Trophoblast cell (in vitro differentiated cells and primary cell): ENCODE measurements around the gene ICE2.
A peak's percentile ranks its signal among the peaks of the same experiment; 100 is the strongest.

Source experiments
- DNase-seq, 2 donors: peaks; one replicate each; pipeline ENCODE4 v3.0.0-alpha.2; 2016
- H2AFZ ChIP-seq: 2 replicates; pipeline ENCODE4 v1.6.1; 2013; ENCODE audit warnings: low read length, moderate library complexity, mild to moderate bottlenecking; ENCODE audit not compliant: insufficient read depth, poor library complexity
- H2AK5ac ChIP-seq: 2 replicates; pipeline ENCODE4 v1.6.1; 2013; ENCODE audit warnings: mild to moderate bottlenecking, low read length
- H2BK120ac ChIP-seq: 2 replicates; pipeline ENCODE4 v1.6.1; 2013; ENCODE audit warnings: low read length, mild to moderate bottlenecking, moderate library complexity; ENCODE audit not compliant: insufficient read depth, poor library complexity
- H2BK12ac ChIP-seq: 2 replicates; pipeline ENCODE4 v1.6.1; 2013; ENCODE audit warnings: mild to moderate bottlenecking, low read length, moderate library complexity
- H2BK5ac ChIP-seq: 2 replicates; pipeline ENCODE4 v1.6.1; 2013; ENCODE audit warnings: low read length, low read depth, moderate library complexity, mild to moderate bottlenecking; ENCODE audit not compliant: poor library complexity
- H3K14ac ChIP-seq: 2 replicates; pipeline ENCODE4 v1.6.1; 2013; ENCODE audit warnings: mild to moderate bottlenecking, low read length
- H3K18ac ChIP-seq: 2 replicates; pipeline ENCODE4 v1.6.1; 2013; ENCODE audit warnings: mild to moderate bottlenecking, low read length
- H3K23ac ChIP-seq: 2 replicates; pipeline ENCODE4 v1.6.1; 2013; ENCODE audit warnings: low read length
- H3K27ac ChIP-seq: 2 replicates; pipeline ENCODE4 v1.5.1; 2013; ENCODE audit warnings: low read depth, mild to moderate bottlenecking, inconsistent platforms, low read length, moderate library complexity
- H3K27me3 ChIP-seq: 2 replicates; pipeline ENCODE4 v1.6.1; 2013; ENCODE audit warnings: inconsistent platforms, mild to moderate bottlenecking, low read length, moderate library complexity; ENCODE audit not compliant: insufficient read depth
- H3K36me3 ChIP-seq, 2 experiments: 1 replicate in 1 of 2; 2 replicates in 1 of 2; pipeline ENCODE4 v1.6.1; 2013; ENCODE audit warnings: low read length in 2 of 2, mild to moderate bottlenecking in 2 of 2, moderate library complexity in 1 of 2; ENCODE audit not compliant: insufficient read depth in 2 of 2, control insufficient read depth in 1 of 2
- H3K4ac ChIP-seq: 2 replicates; pipeline ENCODE4 v1.6.1; 2013; ENCODE audit warnings: low read depth, mild to moderate bottlenecking, low read length, moderate library complexity
- H3K4me1 ChIP-seq, 2 experiments: 1 replicate in 1 of 2; 2 replicates in 1 of 2; pipeline ENCODE4 v1.6.1; 2013; ENCODE audit warnings: low read length in 2 of 2, mild to moderate bottlenecking in 2 of 2, moderate library complexity in 1 of 2; ENCODE audit not compliant: insufficient read depth in 2 of 2, control insufficient read depth in 1 of 2
- H3K4me2 ChIP-seq: 2 replicates; pipeline ENCODE4 v1.6.1; 2013; ENCODE audit warnings: inconsistent platforms, mild to moderate bottlenecking, low read length, moderate library complexity
- H3K4me3 ChIP-seq: 2 replicates; pipeline ENCODE4 v1.5.1; 2013; ENCODE audit warnings: mild to moderate bottlenecking, low read depth, low read length, inconsistent platforms
- H3K79me1 ChIP-seq: one replicate; pipeline ENCODE4 v1.6.1; 2013; ENCODE audit warnings: low read length
- H3K79me2 ChIP-seq: 2 replicates; pipeline ENCODE4 v1.6.1; 2013; ENCODE audit warnings: low read length, mild to moderate bottlenecking; ENCODE audit not compliant: control insufficient read depth, insufficient read depth, poor library complexity
- H3K9ac ChIP-seq: 2 replicates; pipeline ENCODE4 v1.6.1; 2013; ENCODE audit warnings: mild to moderate bottlenecking, low read length
- H3K9me3 ChIP-seq: 2 replicates; pipeline ENCODE4 v1.6.1; 2013; ENCODE audit warnings: low read depth, mild to moderate bottlenecking, control low read depth, inconsistent platforms, low read length; ENCODE audit not compliant: insufficient read depth
- H4K12ac ChIP-seq: 2 replicates; pipeline ENCODE4 v1.6.1; 2013; ENCODE audit warnings: low read depth, mild to moderate bottlenecking, low read length, moderate library complexity
- H4K8ac ChIP-seq: 2 replicates; pipeline ENCODE4 v1.6.1; 2013; ENCODE audit warnings: low read depth, mild to moderate bottlenecking, low read length, moderate library complexity
- H4K91ac ChIP-seq: one replicate; pipeline ENCODE4 v1.6.1; 2013; ENCODE audit warnings: low read depth, mild to moderate bottlenecking, low read length, moderate library complexity
- WGBS: extraction: QIAGEN DNeasy Blood & Tissue Kit; methylation state at CpG from one replicate; pipeline ENCODE4 v1.1.7; 2013; ENCODE audit warnings: missing lambda C conversion rate; ENCODE audit not compliant: insufficient read length, insufficient coverage; ENCODE audit errors: extremely low coverage; 5-methylcytosine and 5-hydroxymethylcytosine counted together

The ICE2 gene

GRCh38 chr15:60424006-60424405 is 54.9 kb downstream of the ICE2 start:
- no peaks in the 10 kb centered on the region for H3K9me3 ChIP-seq
- H3K14ac ChIP-seq = no peak overlapping the region
- no peak overlapping the region for H4K91ac ChIP-seq
- no peak overlapping the region for H2BK120ac ChIP-seq
- no peak for DNase-seq
- H3K36me3 ChIP-seq = peaks cover 0 to 5% of the 10 kb centered on the region in 2 experiments
- H4K12ac ChIP-seq = no peak overlapping the region
- H2BK12ac ChIP-seq = no peak overlapping the region
- no peak overlapping the region for H3K18ac ChIP-seq
- no peak overlapping the region for H3K4me2 ChIP-seq
- H3K4ac ChIP-seq = no peak overlapping the region
- H2AFZ ChIP-seq = no peak overlapping the region
- no peak overlapping the region for H2AK5ac ChIP-seq
- no peaks in the 10 kb centered on the region for H3K27me3 ChIP-seq
- H3K27ac ChIP-seq = no peak overlapping the region
- no peak overlapping the region for H3K9ac ChIP-seq
- no peak overlapping the region for H2BK5ac ChIP-seq
- WGBS = no CpG with 5 or more reads among the region's 1 CpG
- H4K8ac ChIP-seq = no peak overlapping the region
- no peaks in the 10 kb centered on the region for H3K79me1 ChIP-seq
- H3K79me2 ChIP-seq = no peaks in the 10 kb centered on the region
- peaks cover 0 to 4% of the 10 kb centered on the region in 2 experiments for H3K4me1 ChIP-seq
- H3K4me3 ChIP-seq = no peak overlapping the region
- H3K23ac ChIP-seq = no peak overlapping the region

GRCh38 chr15:60423537-60423936 is 55.4 kb downstream of the ICE2 start:
- Histone ChIP-seq H3K27me3 (no peaks in the 10 kb centered on the region), H2BK12ac (no peak overlapping the region), H3K14ac (no peak overlapping the region), H3K4me3 (no peak overlapping the region), H2BK120ac (no peak overlapping the region), H2AK5ac (no peak overlapping the region), H3K9ac (no peak overlapping the region), H2BK5ac (no peak overlapping the region), H3K4me1 (peaks cover 0 to 4% of the 10 kb centered on the region in 2 experiments), H3K18ac (no peak overlapping the region), H3K23ac (no peak overlapping the region), H3K27ac (no peak overlapping the region), H3K79me1 (no peaks in the 10 kb centered on the region), H4K91ac (no peak overlapping the region), H4K12ac (no peak overlapping the region), H3K36me3 (peaks cover 0 to 5% of the 10 kb centered on the region in 2 experiments), H3K4ac (no peak overlapping the region), H4K8ac (no peak overlapping the region), H2AFZ (no peak overlapping the region), H3K4me2 (no peak overlapping the region), H3K9me3 (no peaks in the 10 kb centered on the region), H3K79me2 (no peaks in the 10 kb centered on the region)
- DNase-seq = peak; percentile 71 to 94
- no CpG with 5 or more reads among the region's 2 CpGs for WGBS

- Histone ChIP-seq H4K91ac (no peak overlapping the region), H3K4me1 (peaks cover 0 to 4% of the 10 kb centered on the region in 2 experiments), H3K4me3 (no peak overlapping the region), H3K4me2 (no peak overlapping the region), H3K9me3 (no peaks in the 10 kb centered on the region), H3K36me3 (peaks cover 0 to 3% of the 10 kb centered on the region in 2 experiments), H3K9ac (no peak overlapping the region), H4K12ac (no peak overlapping the region), H3K18ac (no peak overlapping the region), H4K8ac (no peak overlapping the region), H3K27ac (no peak overlapping the region), H3K27me3 (no peaks in the 10 kb centered on the region), H2AK5ac (no peak overlapping the region), H3K23ac (no peak overlapping the region), H3K79me2 (no peaks in the 10 kb centered on the region), H2BK120ac (no peak overlapping the region), H3K79me1 (no peaks in the 10 kb centered on the region), H3K4ac (no peak overlapping the region), H2BK12ac (no peak overlapping the region), H2AFZ (no peak overlapping the region), H2BK5ac (no peak overlapping the region), H3K14ac (no peak overlapping the region)
- no peak for DNase-seq
- WGBS = no CpG with 5 or more reads among the region's 1 CpG
These were observed 57.4 kb downstream of the ICE2 start for GRCh38 chr15:60421544-60421943.

GRCh38 chr15:60420203-60420716 is 58.7 kb downstream of the ICE2 start:
- no peak overlapping the region for H3K14ac ChIP-seq
- H4K12ac ChIP-seq = no peak overlapping the region
- H3K36me3 ChIP-seq = peaks cover 0 to 3% of the 10 kb centered on the region in 2 experiments
- no peaks in the 10 kb centered on the region for H3K79me2 ChIP-seq
- no peak overlapping the region for H2BK12ac ChIP-seq
- no peak for DNase-seq
- H3K4ac ChIP-seq = no peak overlapping the region
- no peak overlapping the region for H3K18ac ChIP-seq
- no peak overlapping the region for H3K27ac ChIP-seq
- no peaks in the 10 kb centered on the region for H3K9me3 ChIP-seq
- H2AK5ac ChIP-seq = no peak overlapping the region
- H2BK120ac ChIP-seq = no peak overlapping the region
- H3K23ac ChIP-seq = no peak overlapping the region
- H3K79me1 ChIP-seq = no peaks in the 10 kb centered on the region
- WGBS = no CpG with 5 or more reads among the region's 2 CpGs
- no peaks in the 10 kb centered on the region for H3K27me3 ChIP-seq
- no peak overlapping the region for H3K4me3 ChIP-seq
- H4K91ac ChIP-seq = no peak overlapping the region
- H2BK5ac ChIP-seq = no peak overlapping the region
- H4K8ac ChIP-seq = no peak overlapping the region
- H3K4me1 ChIP-seq = peaks cover 0 to 4% of the 10 kb centered on the region in 2 experiments
- no peak overlapping the region for H3K9ac ChIP-seq
- no peak overlapping the region for H3K4me2 ChIP-seq
- no peak overlapping the region for H2AFZ ChIP-seq
